CD4-positive, alpha-beta T cell treated with Interleukin-4 for 4 hours (primary cell): ENCODE data around the gene SMYD3.
A peak's percentile ranks its signal among the peaks of the same experiment; 100 is the strongest.

Source experiments
- DNase-seq: peaks from one replicate; pipeline ENCODE4 v3.0.0-alpha.2; 2020

The SMYD3 gene

DNA sequence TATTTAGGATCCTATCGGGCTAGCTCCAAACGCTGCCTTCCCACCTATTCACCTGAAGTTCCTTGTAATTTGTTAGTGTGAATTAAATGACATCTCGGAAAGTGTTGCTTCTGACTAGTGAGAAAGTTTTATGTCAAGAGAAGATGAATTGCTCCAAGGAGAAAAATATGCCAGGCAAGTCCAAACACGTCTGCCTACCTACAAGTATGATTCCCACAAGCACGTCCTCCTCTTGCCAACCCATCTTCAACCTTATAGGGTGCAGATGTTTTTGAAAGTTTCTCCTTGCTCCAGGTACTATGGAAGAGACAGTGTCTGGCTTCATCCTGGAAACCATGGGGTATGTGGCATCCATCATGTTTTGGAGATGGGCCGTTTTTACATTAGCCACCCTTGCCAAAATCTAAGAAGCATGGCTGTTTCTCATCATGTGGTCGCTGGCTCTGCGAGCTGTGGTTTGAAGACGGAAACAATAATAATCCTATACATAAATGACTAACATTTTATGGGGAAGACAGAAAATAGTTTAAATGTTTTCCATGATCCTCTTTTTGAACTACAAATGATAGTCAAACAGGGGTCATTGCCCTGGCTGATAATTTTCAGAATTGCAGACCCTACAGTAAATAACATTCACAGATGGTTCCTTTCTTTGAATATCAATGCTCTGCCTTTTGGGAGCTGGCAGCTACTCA lies 505.8 kb downstream of the SMYD3 start:
- DNase-seq: no peak

- DNase-seq: no peak
Measured at GRCh38 chr1:246000638-246001015, 506.5 kb downstream of the SMYD3 start.

DNA sequence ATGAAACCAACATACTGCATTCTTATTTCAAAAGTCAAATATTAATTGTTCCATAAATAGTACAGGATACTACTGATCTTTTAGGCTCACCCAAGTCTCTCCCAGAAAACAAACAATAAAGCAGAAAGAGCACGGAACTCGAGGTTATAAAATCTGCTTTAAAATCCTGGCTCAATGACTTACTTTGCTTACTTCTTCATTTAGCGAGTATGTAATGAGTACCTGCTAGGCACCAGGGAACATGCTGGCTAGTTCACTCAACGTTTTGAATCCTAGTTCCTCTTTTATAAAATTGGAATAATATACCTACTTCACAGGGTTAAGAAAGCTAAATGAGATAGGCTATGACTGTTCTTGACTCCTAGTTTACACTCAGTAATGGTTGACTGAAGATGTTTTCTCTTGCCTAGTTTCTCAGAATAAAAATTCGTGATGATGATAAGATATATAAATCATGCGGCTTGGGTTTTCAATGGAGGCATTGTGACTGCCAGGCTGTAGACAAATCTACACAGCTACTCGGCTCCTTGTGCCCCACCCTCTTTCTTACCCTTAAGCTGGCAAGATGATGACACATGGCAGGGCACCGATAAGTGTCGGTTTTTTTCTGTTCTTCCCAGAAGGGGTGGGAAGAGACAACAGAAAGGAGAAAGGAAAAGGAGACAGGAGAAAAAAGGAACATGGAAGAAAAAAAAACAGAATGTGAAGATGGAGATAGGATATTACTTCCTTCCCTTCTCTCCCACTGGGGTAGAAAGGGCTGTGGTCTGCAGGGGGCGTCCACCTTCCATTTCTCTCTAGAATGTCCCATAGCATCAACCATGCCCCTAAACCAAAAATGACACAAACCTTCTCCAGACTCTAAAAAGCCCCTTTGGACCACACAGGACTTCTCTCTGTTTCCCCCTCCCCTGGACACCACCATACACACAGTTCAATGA lies 507.1 kb downstream of the SMYD3 start:
- no peak for DNase-seq

GRCh38 chr1:245997471-245998258 lies 509.4 kb downstream of the SMYD3 start:
- DNase-seq: no peak

- no peak for DNase-seq
Measured at GRCh38 chr1:245996811-245997210, 510.3 kb downstream of the SMYD3 start.

GRCh38 chr1:245995474-245995873 lies 511.6 kb downstream of the SMYD3 start:
- no peak for DNase-seq

- DNase-seq: no peak
Measured at GRCh38 chr1:245991266-245991665, 515.8 kb downstream of the SMYD3 start.

DNA sequence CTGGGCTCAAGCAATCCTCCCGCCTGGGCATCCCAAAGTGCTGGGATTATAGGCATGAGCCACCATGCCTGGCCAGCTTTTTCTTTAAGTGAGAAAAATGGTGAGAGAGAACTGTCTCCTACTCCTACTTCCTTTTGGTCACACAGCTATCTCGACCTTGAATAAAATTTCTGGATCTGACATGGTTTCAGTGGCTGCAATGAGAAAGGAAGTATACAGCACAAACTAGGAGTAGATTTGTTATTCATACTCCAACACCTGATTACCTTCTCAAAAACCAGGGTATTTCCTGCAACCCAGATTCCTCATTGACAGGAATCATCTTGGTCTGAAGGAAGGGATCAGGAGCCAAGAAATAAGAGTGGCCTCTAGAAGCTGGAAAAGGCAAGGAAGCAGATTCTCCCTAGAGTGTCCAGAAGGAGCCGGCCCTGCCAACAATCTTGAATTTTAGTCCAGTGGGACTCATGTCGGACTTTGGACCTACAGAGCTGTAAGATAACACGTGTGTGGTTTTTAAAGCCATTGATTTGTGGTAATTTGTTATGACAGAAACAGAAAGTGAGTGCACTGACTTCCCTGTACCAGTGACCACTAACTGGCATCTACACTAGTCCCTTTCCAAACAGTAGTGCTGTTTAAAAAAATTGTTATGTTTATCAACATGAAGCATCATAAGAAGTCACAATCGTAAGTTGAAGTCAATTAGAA lies 516.6 kb downstream of the SMYD3 start:
- DNase-seq: peak; percentile 2

- no peak for DNase-seq
Measured at GRCh38 chr1:245988393-245989078, 518.5 kb downstream of the SMYD3 start.

DNA sequence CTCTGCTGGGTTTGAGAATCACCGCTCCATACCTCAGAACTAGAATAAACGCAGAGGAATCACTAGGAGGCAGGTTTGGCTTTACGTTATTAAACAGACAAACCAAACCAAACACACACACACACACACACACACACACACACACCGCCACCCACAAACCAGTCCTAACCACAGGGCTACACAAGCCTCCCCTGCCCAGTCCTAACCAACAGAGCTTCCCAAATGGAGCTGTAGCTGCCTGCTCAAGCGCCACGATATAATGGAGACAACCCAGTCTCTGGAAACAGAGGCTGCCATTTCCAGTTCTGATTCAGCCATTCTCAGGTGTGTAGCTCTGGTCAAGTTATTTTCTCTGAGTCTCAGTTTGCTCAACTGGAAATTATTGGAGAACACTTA lies 519.1 kb downstream of the SMYD3 start:
- no peak for DNase-seq

GRCh38 chr1:245987577-245987976 lies 519.5 kb downstream of the SMYD3 start:
- DNase-seq: no peak

GRCh38 chr1:245987219-245987545 lies 519.9 kb downstream of the SMYD3 start:
- no peak for DNase-seq

GRCh38 chr1:245986404-245987218 lies 520.5 kb downstream of the SMYD3 start:
- DNase-seq: no peak

DNA sequence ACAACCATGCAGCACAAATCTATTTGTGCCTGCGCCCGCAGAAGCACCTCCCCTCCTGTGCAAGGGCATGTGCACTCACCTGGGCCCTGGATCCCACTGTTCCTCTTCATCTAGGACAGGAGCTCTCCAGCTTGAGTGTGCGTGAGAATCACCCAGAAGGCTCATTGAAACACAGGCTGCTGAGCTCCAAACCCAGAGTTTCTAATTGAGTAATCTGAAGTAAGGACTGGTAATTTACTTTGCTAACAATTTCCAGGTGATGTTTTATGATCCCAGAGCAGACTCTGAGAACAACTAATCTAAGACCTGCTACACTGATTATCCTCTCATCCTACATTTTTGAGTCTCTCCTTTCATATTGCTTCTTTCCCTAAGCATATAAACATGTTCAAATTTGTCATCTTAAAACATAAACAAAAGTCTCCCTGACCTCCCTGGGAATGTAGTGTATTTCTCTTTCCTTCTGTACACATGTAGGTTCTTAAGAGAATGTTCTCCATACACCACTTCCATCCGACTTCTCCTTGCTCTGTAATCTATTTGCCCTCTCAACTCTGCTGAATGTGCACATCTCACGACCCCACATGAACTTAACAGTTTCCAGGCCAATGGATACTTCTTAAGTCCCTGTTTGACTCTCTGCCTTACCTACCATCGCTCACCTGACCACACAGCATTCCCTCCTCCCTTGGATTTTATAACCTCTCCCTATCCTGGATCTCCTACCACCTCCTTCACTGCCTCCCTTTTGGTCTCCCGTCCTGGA lies 522.5 kb downstream of the SMYD3 start:
- DNase-seq: no peak

- no peak for DNase-seq
Measured at GRCh38 chr1:245983294-245983967, 523.6 kb downstream of the SMYD3 start.

GRCh38 chr1:245979589-245979988 lies 527.5 kb downstream of the SMYD3 start:
- DNase-seq: no peak

DNA sequence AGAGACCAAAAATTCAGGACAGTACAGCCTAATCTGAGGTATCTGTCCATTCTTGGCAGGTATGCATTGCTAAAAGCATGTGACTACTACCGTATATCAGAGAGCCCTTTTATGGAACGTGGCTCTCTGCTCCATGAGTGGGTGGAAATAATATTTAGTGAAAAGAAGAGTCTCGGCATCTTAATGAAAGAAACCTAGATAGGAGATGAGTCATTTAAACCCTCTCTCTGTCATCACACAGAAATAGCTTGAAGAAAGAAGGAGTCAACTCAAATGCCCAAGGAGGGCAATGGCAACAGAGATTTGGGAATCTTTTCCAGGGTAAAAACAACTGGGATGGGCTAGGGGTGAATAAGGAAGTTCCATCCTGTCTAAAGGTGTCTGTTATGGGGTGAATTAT lies 528.2 kb downstream of the SMYD3 start:
- DNase-seq: no peak

- no peak for DNase-seq
Measured at GRCh38 chr1:245972476-245972875, 534.6 kb downstream of the SMYD3 start.

DNA sequence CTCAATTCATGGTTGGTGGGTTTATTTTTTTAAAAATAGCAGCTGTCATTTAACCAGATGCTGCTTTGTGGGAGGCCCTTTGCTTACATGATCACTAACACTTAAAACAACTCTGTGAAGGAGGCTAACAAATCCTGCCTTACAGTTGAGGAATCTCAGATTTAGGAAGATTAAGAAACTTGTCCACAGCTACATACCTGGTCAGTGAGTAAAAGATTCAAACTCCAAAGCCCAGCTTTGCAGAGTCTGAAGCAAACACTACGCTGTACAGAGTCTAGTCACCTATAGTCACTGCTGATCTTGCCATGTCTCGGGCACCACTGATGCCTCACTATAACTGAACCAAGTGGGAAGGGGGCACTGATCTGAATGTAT lies 535.4 kb downstream of the SMYD3 start:
- no peak for DNase-seq
